Measurements from ENCODE around the gene SMURF1.

DNA sequence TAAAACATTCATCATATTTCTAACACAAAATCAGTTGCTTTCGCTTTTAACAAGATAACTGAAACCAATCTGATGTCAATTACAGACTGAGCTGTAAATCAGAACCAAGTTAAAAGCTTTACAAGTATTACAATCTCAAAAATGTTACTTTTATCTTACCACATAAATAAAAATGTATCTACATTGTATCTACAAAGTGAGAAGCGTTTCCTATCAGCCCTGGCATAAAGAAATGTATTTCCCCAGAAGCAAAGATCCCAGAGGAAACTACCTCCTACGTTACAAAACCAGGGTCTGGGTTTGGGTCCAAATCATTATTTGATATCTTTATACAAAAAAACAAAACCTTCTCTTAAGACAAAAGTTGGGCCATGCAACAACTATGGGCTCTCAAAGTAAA is 2.6 kb downstream of the SMURF1 start:
- TF ChIP-seq, protein P1, sequence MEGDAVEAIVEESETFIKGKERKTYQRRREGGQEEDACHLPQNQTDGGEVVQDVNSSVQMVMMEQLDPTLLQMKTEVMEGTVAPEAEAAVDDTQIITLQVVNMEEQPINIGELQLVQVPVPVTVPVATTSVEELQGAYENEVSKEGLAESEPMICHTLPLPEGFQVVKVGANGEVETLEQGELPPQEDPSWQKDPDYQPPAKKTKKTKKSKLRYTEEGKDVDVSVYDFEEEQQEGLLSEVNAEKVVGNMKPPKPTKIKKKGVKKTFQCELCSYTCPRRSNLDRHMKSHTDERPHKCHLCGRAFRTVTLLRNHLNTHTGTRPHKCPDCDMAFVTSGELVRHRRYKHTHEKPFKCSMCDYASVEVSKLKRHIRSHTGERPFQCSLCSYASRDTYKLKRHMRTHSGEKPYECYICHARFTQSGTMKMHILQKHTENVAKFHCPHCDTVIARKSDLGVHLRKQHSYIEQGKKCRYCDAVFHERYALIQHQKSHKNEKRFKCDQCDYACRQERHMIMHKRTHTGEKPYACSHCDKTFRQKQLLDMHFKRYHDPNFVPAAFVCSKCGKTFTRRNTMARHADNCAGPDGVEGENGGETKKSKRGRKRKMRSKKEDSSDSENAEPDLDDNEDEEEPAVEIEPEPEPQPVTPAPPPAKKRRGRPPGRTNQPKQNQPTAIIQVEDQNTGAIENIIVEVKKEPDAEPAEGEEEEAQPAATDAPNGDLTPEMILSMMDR (conservative IDR thresholded peaks at IDR 0.05 in 1 of 2, IDR thresholded peaks at IDR 0.05 in 1 of 2; ENCODE audit: low read depth in 1 of 2, low read length in 2 of 2): no peak
- no peak for TF ChIP-seq EZH2 (IDR thresholded peaks at IDR 0.05; ENCODE audit: low read length, missing control alignments)
